RWPE2 (cell line): Measurements from ENCODE around the gene KRTAP9-2.
"Not testable (repeated sequence)": the region's sequence is repeated elsewhere in the genome, so short reads cannot be mapped to it uniquely, and the experiment has no call there.

Source experiments
- ATAC-seq: fragments of 200-7000 bp; cut with Tn5 transposase; 3 replicates; pipeline ENCODE4 v1.9.1; 2021; ENCODE audit warnings: low read depth
- DNase-seq: peaks from one replicate; pipeline ENCODE4 v3.0.0-alpha.2; 2020; ENCODE audit warnings: low spot score
- H3K27ac ChIP-seq: fragments of 450-650 bp; 2 replicates; pipeline ENCODE4 v1.5.1; 2017; ENCODE audit warnings: mild to moderate bottlenecking; ENCODE audit not compliant: poor library complexity, severe bottlenecking
- H3K27me3 ChIP-seq: fragments of 250-450 bp; sonication (Bioruptor Pico); 2 replicates; pipeline ENCODE4 v1.5.1; 2021; ENCODE audit warnings: mild to moderate bottlenecking, moderate library complexity; ENCODE audit not compliant: insufficient read depth, poor library complexity, severe bottlenecking
- H3K36me3 ChIP-seq: fragments of 250-450 bp; sonication (Bioruptor Pico); 2 replicates; pipeline ENCODE4 v1.5.1; 2020; ENCODE audit warnings: low read depth, mild to moderate bottlenecking, moderate library complexity
- H3K4me1 ChIP-seq: fragments of 250-450 bp; sonication (Bioruptor Pico); 2 replicates; pipeline ENCODE4 v1.5.1; 2021; ENCODE audit warnings: mild to moderate bottlenecking, moderate library complexity; ENCODE audit not compliant: insufficient read depth, poor library complexity, severe bottlenecking
- H3K4me3 ChIP-seq: fragments of 250-450 bp; sonication (Bioruptor Pico); 2 replicates; pipeline ENCODE4 v1.5.1; 2021; ENCODE audit warnings: mild to moderate bottlenecking, moderate library complexity; ENCODE audit not compliant: severe bottlenecking
- H3K9me3 ChIP-seq: fragments of 250-450 bp; sonication (Bioruptor Pico); 2 replicates; pipeline ENCODE4 v1.5.1; 2021; ENCODE audit warnings: mild to moderate bottlenecking, moderate library complexity; ENCODE audit not compliant: severe bottlenecking
- TF ChIP-seq, protein P1 (sequence below): fragments of 450-650 bp; IDR thresholded peaks from one replicate; pipeline ENCODE4 v1.5.1; 2017; ENCODE audit warnings: mild to moderate bottlenecking, moderate library complexity; ENCODE audit not compliant: poor library complexity, severe bottlenecking

The KRTAP9-2 gene

DNA sequence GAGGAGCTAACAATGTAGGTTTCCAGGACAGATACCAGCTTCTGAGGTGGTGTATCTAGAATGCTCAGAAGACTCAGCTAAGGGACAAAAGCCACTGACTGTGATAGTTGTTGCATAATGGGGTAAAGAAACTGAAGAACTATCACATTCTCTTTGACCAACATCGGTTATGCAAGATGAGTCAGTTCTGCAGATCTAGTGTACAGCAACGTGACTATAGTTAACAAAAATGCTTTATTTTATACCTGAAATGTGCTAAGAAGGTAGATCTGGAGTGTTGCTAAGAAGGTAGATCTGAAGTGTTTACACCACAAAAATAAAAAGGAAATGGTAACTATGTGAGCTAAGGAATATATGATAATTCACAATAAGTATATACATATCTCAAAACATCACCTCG is 41.3 kb downstream of the KRTAP9-2 start:
- no peak overlapping the region for H3K27ac ChIP-seq
- H3K4me3 ChIP-seq: no peak overlapping the region
- TF ChIP-seq, protein P1, sequence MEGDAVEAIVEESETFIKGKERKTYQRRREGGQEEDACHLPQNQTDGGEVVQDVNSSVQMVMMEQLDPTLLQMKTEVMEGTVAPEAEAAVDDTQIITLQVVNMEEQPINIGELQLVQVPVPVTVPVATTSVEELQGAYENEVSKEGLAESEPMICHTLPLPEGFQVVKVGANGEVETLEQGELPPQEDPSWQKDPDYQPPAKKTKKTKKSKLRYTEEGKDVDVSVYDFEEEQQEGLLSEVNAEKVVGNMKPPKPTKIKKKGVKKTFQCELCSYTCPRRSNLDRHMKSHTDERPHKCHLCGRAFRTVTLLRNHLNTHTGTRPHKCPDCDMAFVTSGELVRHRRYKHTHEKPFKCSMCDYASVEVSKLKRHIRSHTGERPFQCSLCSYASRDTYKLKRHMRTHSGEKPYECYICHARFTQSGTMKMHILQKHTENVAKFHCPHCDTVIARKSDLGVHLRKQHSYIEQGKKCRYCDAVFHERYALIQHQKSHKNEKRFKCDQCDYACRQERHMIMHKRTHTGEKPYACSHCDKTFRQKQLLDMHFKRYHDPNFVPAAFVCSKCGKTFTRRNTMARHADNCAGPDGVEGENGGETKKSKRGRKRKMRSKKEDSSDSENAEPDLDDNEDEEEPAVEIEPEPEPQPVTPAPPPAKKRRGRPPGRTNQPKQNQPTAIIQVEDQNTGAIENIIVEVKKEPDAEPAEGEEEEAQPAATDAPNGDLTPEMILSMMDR: no peak
- no peaks in the 10 kb centered on the region for H3K9me3 ChIP-seq
- H3K27me3 ChIP-seq: no peaks in the 10 kb centered on the region
- H3K4me1 ChIP-seq: no peaks in the 10 kb centered on the region
- no peaks in the 10 kb centered on the region for H3K36me3 ChIP-seq
- no peak for DNase-seq
- ATAC-seq: no peak

GRCh38 chr17:41271323-41271722 is 44.9 kb downstream of the KRTAP9-2 start:
- DNase-seq, H3K27me3 ChIP-seq, H3K9me3 ChIP-seq, H3K4me1 ChIP-seq, H3K27ac ChIP-seq, H3K36me3 ChIP-seq, H3K4me3 ChIP-seq, ATAC-seq: not testable (repeated sequence)

DNA sequence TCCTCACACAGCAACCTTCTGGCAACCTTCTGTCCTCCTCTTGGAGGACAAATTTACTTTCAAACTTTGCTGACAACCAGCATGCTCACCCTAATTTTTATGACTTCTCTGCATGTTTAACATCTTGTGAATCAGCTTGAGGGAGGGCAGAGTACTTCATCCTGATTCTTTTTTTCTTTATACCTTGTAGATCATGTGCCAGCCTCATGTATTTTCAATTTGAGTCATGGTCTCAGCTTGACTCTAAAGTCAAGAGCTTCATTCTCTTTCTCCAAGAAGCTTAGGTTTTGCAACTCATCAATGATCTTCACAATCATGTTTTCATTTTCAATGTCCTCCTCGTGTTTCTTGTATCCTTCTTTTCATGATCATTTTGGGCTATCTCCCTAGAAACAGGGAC is 45.4 kb downstream of the KRTAP9-2 start:
- Histone ChIP-seq H3K9me3 (no peaks in the 10 kb centered on the region), H3K27me3 (no peaks in the 10 kb centered on the region), H3K36me3 (no peaks in the 10 kb centered on the region), H3K27ac (no peak overlapping the region), H3K4me1 (no peaks in the 10 kb centered on the region), H3K4me3 (no peak overlapping the region)
- TF ChIP-seq, protein P1: no peak
- DNase-seq: no peak
- ATAC-seq: no peak

- not testable (repeated sequence) for H3K4me3 ChIP-seq, H3K27ac ChIP-seq, H3K36me3 ChIP-seq, DNase-seq, H3K9me3 ChIP-seq, H3K27me3 ChIP-seq, H3K4me1 ChIP-seq, ATAC-seq
Measured at GRCh38 chr17:41275648-41276190, 49.3 kb downstream of the KRTAP9-2 start, which contains the start of gene KRTAP9-7. Gene KRTAP9-7, plus strand, starts transcription at chr17:41275698. Its CDS starts 0 bp downstream, at chr17:41275698.
